ENCODE data around the gene CES4A.
"Not testable (repeated sequence)": the region's sequence is repeated elsewhere in the genome, so short reads cannot be mapped to it uniquely, and the experiment has no call there.

The CES4A gene

GRCh38 chr16:66956154-66956457, 32.3 kb upstream of the CES4A start:
- not testable (repeated sequence) for DNase-seq (ENCODE audit: low read depth)

- no peak for DNase-seq (ENCODE audit: low read depth)
Observed at GRCh38 chr16:66958857-66959703, 29.3 kb upstream of the CES4A start.

- peak; percentile 39 for DNase-seq (ENCODE audit: low read depth)
Observed at GRCh38 chr16:66959704-66960161, 28.7 kb upstream of the CES4A start.

- no peak for DNase-seq (ENCODE audit: low read depth)
Observed at GRCh38 chr16:66960270-66960669, 28.1 kb upstream of the CES4A start.

GRCh38 chr16:66961065-66961744, 27.2 kb upstream of the CES4A start, which contains the start of gene CES3:
CES3 (plus strand) TSS chr16:66961266; CDS start chr16:66961308, 42 bp downstream.
- DNase-seq (ENCODE audit: low read depth) = peak; percentile 48

GRCh38 chr16:66961914-66962313, 26.5 kb upstream of the CES4A start:
- no peak for DNase-seq (ENCODE audit: low read depth)

- no peak for DNase-seq (ENCODE audit: low read depth)
Observed at GRCh38 chr16:66964049-66964448, 24.3 kb upstream of the CES4A start.

- DNase-seq (ENCODE audit: low read depth) = no peak
Observed at GRCh38 chr16:66968847-66969246, 19.5 kb upstream of the CES4A start.

- no peak for DNase-seq (ENCODE audit: low read depth)
Observed at GRCh38 chr16:66970775-66971720, 17.3 kb upstream of the CES4A start.

GRCh38 chr16:66972983-66973382, 15.4 kb upstream of the CES4A start:
- no peak for DNase-seq (ENCODE audit: low read depth)

GRCh38 chr16:66973716-66974115, 14.7 kb upstream of the CES4A start:
- DNase-seq (ENCODE audit: low read depth) = no peak

- not testable (repeated sequence) for DNase-seq (ENCODE audit: low read depth)
Observed at GRCh38 chr16:66974156-66974931, 14.0 kb upstream of the CES4A start.

GRCh38 chr16:66974932-66975246, 13.5 kb upstream of the CES4A start:
- DNase-seq (ENCODE audit: low read depth) = not testable (repeated sequence)

GRCh38 chr16:66975302-66975893, 13.0 kb upstream of the CES4A start:
- DNase-seq (ENCODE audit: low read depth) = no peak

- DNase-seq (ENCODE audit: low read depth) = no peak
Observed at GRCh38 chr16:66976746-66977145, 11.6 kb upstream of the CES4A start.

GRCh38 chr16:66977341-66978113, 10.9 kb upstream of the CES4A start:
- peak; percentile 66 for DNase-seq (ENCODE audit: low read depth)

- DNase-seq (ENCODE audit: low read depth) = no peak
Observed at GRCh38 chr16:66979011-66979717, 9.2 kb upstream of the CES4A start.

GRCh38 chr16:66983033-66983432, 5.4 kb upstream of the CES4A start:
- DNase-seq (ENCODE audit: low read depth) = no peak

- DNase-seq (ENCODE audit: low read depth) = no peak
Observed at GRCh38 chr16:66984892-66985311, 3.5 kb upstream of the CES4A start.

- DNase-seq (ENCODE audit: low read depth) = no peak
Observed at GRCh38 chr16:66986559-66986958, 1.8 kb upstream of the CES4A start.

All from fibroblast of gingiva (primary cell).